ENCODE measurements around the gene PLEKHG3. TPM values are rescaled to one million over a fixed set of nuclear protein-coding genes. Genes with fewer than 3 reads are reported as not detected.

The PLEKHG3 gene
- total and polyA plus RNA-seq, 9 donors, result 17.6 to 34.3 (median 26.9) TPM

DNA sequence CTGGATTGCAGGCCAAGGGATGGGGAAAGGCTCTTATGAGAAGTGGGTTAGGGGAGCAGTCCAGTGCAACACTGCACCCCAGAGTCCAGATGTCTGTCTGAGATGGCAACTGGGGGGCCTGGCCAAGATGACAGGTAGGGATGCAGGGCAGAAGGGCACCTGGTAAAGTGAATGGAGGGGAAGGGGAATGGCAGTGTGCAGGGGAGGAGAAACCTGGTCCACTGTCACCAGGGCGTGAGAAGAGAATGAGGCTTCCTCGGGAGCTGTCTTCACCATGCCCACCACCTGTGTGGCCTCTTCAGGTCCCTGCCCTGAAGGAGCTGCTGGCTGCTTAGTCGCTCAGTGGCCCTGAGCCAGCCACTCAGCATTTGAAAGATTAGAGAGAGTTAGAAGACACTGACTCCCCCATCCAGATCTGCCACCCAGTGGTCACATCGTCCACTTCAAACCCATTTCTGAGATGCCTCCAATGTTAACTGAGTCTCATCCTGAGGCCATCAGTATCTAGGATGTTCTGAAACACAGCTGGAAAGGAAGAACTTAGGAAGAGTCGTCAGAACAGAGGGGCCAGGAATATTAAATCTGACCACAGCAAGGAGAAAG lies 57.3 kb downstream of the PLEKHG3 start:
- Histone ChIP-seq H3K36me3 (ENCODE audit: control insufficient read depth, insufficient read depth, low read length) (peaks cover 23% of the 10 kb centered on the region), H3K9me3 (replicated peaks; ENCODE audit: control insufficient read depth, low read depth, low read length) (no peaks in the 10 kb centered on the region), H3K4me3 (ENCODE audit: low read length) (no peak overlapping the region), H3K4me1 (ENCODE audit: control insufficient read depth, insufficient read depth, low read length) (peaks cover 81% of the 10 kb centered on the region), H3K27me3 (ENCODE audit: control insufficient read depth, insufficient read depth, low read length) (peaks cover 4% of the 10 kb centered on the region), H3K27ac (ENCODE audit: low read length) (peak overlapping the region; percentile 83)
- WGBS (ENCODE audit: insufficient coverage), result 31% methylated on average over 3 of the region's 5 CpGs
- no peak for DNase-seq

DNA sequence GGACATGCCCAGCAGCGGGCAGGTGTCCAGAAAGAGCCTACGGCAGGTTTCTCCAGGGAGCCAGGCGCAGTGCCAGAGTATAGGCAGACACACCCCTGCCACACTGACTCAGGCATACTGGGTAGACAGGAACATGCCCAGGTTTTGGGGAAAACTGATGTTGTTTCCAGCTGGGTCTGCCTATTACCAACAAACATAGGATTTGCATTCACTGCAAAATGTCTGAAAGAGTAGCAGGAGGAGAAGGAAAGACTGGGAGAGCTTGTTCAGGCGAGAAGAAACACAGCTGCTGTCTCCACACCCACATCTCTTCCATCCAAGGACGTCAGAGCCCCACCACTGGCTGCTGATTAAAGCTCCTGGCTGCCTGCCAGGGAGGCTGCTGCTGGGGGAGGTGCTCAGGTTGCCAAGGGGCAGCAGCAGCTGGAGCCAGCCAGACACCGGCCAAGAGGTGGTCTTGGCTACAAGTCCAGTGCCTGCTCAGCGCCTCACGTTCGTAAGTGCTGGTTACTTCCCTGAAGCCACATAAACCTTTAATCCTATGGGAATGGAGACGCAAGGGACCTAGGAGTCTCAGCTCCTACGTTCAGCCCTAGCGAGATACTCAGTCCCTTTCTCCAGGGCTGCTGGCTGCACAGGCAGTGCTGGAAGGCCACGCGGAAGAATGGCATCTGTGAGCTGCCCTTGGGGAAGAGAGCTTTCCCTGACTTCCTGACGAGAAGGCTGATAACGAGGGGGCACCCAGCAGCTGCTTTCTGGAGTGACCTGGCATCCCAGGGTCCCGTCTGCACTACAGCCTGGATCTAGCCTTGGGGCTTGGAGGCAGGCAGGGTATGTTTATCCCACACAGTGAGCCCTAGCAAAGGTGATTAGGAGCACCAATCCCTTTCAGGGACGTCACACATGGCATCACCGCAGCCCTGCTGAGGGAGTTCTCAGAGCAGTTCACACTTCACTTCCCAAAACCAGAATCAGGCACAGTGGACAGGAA lies 58.1 kb downstream of the PLEKHG3 start:
- Histone ChIP-seq H3K4me3 (ENCODE audit: low read length) (no peak overlapping the region), H3K27me3 (ENCODE audit: control insufficient read depth, insufficient read depth, low read length) (peaks cover 4% of the 10 kb centered on the region), H3K9me3 (replicated peaks; ENCODE audit: control insufficient read depth, low read depth, low read length) (no peaks in the 10 kb centered on the region), H3K4me1 (ENCODE audit: control insufficient read depth, insufficient read depth, low read length) (peaks cover 73% of the 10 kb centered on the region), H3K36me3 (ENCODE audit: control insufficient read depth, insufficient read depth, low read length) (peaks cover 23% of the 10 kb centered on the region), H3K27ac (ENCODE audit: low read length) (peak overlapping the region; percentile 83)
- peak; percentile 95 for DNase-seq
- 17% methylated on average over 18 of the region's 19 CpGs for WGBS (ENCODE audit: insufficient coverage)

DNA sequence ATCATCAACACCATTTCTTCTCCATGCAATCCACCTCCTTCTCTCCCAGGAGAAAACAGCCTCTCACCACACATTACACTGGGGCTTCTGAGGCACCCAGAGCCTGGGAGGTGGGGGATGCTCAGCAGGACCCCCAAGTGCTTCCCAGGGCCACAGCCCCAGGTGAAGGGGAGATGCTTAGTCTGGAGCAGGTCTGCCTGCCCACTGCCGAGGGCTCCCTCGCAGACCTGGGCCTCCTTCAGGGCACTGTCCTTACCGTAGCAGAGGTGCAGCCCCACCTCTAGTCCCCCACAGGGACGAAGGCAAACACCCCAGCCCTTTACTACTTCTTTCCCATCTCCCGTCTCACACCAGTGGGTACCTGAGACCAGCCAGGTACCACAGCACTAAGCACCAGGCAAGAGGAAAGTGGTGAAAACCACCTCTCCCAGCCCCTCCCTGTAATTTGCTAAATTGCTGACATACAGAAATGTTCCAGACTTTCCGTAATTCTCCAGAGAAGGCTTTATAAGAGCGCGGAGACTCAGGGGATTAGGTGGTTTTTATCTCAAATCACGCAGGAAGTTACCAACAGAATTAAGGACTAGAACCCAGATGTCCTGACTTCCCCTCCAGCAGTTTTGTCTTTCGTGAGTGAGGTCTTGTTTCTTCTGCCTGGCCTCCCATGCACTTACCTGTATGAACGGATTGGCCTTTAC lies 59.0 kb downstream of the PLEKHG3 start:
- Histone ChIP-seq H3K9me3 (replicated peaks; ENCODE audit: control insufficient read depth, low read depth, low read length) (no peaks in the 10 kb centered on the region), H3K36me3 (ENCODE audit: control insufficient read depth, insufficient read depth, low read length) (peaks cover 23% of the 10 kb centered on the region), H3K4me1 (ENCODE audit: control insufficient read depth, insufficient read depth, low read length) (peaks cover 64% of the 10 kb centered on the region), H3K27ac (ENCODE audit: low read length) (peak overlapping the region; percentile 83), H3K27me3 (ENCODE audit: control insufficient read depth, insufficient read depth, low read length) (peaks cover 4% of the 10 kb centered on the region), H3K4me3 (ENCODE audit: low read length) (no peak overlapping the region)
- WGBS (ENCODE audit: insufficient coverage), result 79% methylated on average over 9 of the region's 11 CpGs
- no peak for DNase-seq

DNA sequence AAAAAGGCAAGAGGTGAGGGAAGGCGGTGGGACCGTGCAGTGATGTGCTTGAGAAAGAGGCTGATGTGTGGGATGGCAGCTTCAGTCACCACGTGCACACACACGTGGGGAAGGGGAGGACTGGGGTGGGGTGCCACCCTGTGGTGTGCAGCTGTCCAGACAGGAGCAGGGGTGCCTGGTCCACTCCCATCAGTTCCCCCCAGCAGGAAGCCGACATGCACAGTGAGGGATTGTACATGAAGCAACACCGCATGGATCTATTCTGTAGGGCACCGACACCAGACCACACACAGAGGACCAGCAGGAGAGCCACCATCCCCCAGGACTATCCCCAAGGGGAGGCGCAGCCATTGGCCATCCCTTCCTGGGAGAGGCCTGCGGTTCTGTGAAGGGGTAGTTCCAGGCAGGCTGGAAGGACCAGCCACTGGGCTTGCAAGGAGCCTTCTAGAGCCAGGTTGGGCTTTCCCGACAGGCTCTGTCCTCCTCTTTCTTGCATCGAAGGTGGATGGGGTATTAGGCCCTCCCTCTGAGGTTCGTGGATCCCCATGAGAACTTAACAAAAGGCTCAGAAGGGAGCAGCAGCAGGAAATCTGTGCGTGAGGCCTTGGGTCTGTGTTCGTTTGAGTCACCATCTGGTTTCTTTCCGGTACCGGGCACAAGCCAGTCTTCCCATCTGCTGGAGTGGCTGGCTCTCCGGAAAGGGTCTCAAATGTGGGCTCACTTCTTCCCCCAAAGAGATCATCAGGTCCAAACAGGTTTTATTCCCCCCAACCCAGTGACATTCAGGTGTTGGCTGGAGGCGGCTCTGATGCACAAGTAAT lies 59.8 kb downstream of the PLEKHG3 start:
- no peak for DNase-seq
- H3K9me3 ChIP-seq (replicated peaks; ENCODE audit: control insufficient read depth, low read depth, low read length), result no peaks in the 10 kb centered on the region
- H3K27ac ChIP-seq (ENCODE audit: low read length), result peak overlapping the region; percentile 70
- peaks cover 4% of the 10 kb centered on the region for H3K27me3 ChIP-seq (ENCODE audit: control insufficient read depth, insufficient read depth, low read length)
- H3K4me1 ChIP-seq (ENCODE audit: control insufficient read depth, insufficient read depth, low read length), result peaks cover 61% of the 10 kb centered on the region
- WGBS (ENCODE audit: insufficient coverage), result 27% methylated on average over 14 of the region's 18 CpGs
- H3K36me3 ChIP-seq (ENCODE audit: control insufficient read depth, insufficient read depth, low read length), result peaks cover 27% of the 10 kb centered on the region
- H3K4me3 ChIP-seq (ENCODE audit: low read length), result no peak overlapping the region

DNA sequence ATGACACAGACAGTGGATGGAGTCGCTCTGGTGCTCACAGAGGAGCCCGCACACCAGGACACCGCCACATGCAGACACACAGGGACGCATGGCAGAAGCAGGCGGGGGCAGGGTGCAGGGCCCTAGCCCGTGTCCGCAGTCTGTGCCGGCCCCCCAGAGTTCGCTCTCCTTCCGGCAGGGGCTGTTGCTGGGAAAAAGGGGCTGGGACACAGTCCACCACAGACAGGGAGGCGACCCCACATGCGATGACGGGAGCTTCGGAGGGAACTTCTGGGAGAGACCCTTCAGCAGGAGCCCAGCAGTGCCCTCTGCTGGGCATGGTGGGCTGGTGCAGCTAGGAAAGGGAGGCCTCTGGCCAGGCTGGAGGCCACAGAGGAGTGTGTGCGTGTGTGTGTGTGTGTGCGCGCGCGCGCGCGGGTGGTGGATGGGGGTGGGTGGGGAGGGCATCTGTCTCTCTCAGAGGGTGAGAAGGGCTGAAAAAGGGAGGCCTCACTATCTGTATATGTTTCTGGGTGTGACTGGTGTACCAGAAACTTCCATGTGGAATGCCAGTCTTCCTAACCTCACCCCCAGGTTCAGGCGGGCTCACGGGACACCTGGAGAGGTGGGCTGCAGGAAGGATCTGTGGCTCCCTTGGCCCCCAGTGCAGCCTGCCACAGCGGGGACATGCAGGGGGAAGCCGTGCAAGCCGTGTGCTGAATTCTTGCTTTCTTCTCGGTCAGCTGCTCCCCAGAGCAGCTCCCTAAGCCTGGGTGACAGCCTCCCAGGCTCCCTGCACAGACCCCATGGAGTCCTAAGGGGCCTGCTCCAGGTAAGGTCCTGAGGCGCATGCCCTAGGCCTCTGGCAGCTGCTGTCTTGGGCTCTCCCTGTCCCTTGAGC lies 60.7 kb downstream of the PLEKHG3 start:
- H3K27ac ChIP-seq (ENCODE audit: low read length), result peak overlapping the region; percentile 70
- DNase-seq, result peak; percentile 89

DNA sequence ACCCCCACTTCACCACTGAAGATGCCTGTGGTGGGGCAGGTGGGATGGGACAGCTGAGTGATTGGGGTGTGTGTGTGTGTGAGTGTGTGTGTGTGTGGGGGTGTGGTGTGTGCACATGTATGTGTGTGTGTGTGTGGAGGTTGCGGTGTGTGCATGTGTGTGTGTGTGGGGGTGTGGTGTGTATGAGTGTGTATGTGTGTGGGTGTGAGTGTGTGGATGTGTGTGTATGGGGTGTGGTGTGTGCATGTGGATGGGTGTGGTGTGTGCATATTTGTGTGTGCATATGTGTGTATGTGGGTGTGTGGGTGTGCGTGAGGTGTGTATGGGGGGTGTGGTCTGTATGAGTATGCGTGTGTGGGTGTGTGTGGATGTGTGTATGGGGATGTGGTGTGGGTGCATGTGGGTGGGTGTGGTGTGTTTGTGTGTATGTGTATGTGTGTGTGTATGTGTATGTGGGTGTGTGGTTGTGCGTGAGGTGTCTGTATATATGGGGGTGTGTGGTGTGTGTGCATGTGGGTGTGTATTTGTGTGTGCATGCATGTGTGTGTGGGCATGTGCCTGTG lies 61.6 kb downstream of the PLEKHG3 start:
- no peak overlapping the region for H3K4me3 ChIP-seq (ENCODE audit: low read length)
- peaks cover 4% of the 10 kb centered on the region for H3K27me3 ChIP-seq (ENCODE audit: control insufficient read depth, insufficient read depth, low read length)
- no peaks in the 10 kb centered on the region for H3K9me3 ChIP-seq (replicated peaks; ENCODE audit: control insufficient read depth, low read depth, low read length)
- peaks cover 46% of the 10 kb centered on the region for H3K4me1 ChIP-seq (ENCODE audit: control insufficient read depth, insufficient read depth, low read length)
- H3K27ac ChIP-seq (ENCODE audit: low read length), result no peak overlapping the region
- no peak for DNase-seq
- peaks cover 37% of the 10 kb centered on the region for H3K36me3 ChIP-seq (ENCODE audit: control insufficient read depth, insufficient read depth, low read length)
- WGBS (ENCODE audit: insufficient coverage), result 100% methylated on average over 3 of the region's 4 CpGs

More for the DNA sequence above, 60.7 kb downstream of the PLEKHG3 start:
- Histone ChIP-seq H3K4me3 (ENCODE audit: low read length) (peak overlapping the region; percentile 9), H3K9me3 (replicated peaks; ENCODE audit: control insufficient read depth, low read depth, low read length) (no peaks in the 10 kb centered on the region), H3K36me3 (ENCODE audit: control insufficient read depth, insufficient read depth, low read length) (peaks cover 34% of the 10 kb centered on the region), H3K4me1 (ENCODE audit: control insufficient read depth, insufficient read depth, low read length) (peaks cover 55% of the 10 kb centered on the region), H3K27me3 (ENCODE audit: control insufficient read depth, insufficient read depth, low read length) (peaks cover 4% of the 10 kb centered on the region)
- 21% methylated on average over 19 of the region's 29 CpGs for WGBS (ENCODE audit: insufficient coverage)

DNA sequence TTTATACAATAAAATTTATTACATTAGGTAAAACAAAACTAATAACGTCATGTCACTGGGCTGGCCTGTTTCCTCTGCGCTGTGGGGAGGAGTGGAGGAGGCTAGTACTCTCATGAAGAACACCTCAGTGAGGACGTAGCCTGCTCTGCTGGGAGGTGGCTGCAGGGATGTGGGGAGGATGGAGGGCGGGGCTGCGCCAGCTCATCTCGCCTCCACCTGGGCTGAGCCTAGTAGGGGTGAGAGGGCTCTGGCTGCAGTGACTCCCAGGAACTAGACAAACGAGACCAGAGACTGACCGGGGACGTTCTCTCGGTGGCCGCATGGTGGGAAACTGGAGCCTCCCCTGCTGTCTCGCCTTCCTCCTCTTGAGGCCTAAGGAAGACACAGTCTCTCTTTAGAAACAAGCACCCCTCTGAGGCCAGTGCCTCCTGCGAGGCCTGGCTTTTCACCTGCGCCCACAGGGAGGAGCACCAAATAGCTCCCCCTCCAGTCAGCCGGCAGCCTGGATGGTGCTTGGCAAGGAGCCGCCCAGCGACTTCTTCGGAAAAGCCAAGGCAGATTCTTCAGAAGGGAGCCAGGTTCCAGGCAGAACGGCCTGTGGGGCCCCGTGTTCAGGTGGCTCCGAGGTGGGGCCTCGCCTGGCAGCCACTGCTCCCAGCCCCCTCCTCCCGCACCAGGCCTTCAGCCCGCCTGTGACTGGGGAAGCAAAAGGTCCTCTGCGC lies 62.4 kb downstream of the PLEKHG3 start:
- WGBS (ENCODE audit: insufficient coverage), result 67% methylated on average over 21 of the region's 25 CpGs

DNA sequence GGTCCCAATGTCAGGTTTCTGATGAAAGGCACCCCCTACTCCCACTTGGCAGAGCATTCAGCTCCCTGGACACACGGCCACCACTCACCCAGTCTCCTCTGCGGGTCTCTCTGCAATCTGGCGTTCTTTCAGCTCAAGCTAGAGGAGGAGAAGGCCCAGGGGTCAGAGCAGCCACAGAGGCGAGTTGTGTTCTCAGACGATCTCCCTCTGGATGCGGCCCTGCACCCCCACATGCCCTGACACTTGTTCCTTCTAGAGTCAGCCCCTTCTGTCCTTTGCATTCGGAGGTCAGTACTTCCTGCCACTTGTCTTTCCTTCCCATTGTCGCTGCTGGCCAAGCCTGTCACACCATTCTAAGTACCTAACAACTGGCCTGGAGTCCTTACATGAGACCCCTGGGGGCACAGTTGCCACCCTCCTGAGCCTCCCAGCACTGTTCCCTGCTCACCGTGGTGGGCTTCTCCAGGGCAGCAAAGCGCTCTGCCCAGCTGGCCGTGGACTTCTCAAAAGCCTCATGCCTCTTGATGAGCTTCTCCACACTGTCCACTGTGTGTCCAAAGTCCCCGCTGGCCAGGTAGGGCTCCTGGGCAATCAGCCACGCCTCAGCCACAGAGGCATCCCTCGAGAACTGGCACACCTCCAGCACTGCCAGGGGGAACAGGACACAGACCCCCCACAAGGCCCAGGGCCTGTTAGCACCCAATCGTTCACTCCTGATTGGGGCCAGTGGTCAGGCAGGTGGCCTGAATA lies 63.2 kb downstream of the PLEKHG3 start:
- no peak for DNase-seq
- Histone ChIP-seq H3K27ac (ENCODE audit: low read length) (no peak overlapping the region), H3K4me1 (ENCODE audit: control insufficient read depth, insufficient read depth, low read length) (peaks cover 30% of the 10 kb centered on the region), H3K36me3 (ENCODE audit: control insufficient read depth, insufficient read depth, low read length) (peaks cover 50% of the 10 kb centered on the region), H3K4me3 (ENCODE audit: low read length) (no peak overlapping the region), H3K27me3 (ENCODE audit: control insufficient read depth, insufficient read depth, low read length) (peaks cover 4% of the 10 kb centered on the region), H3K9me3 (replicated peaks; ENCODE audit: control insufficient read depth, low read depth, low read length) (no peaks in the 10 kb centered on the region)
- 77% methylated on average over 15 of the region's 15 CpGs for WGBS (ENCODE audit: insufficient coverage)

More for the DNA sequence above, 62.4 kb downstream of the PLEKHG3 start:
- no peak for DNase-seq
- H3K4me1 ChIP-seq (ENCODE audit: control insufficient read depth, insufficient read depth, low read length), result peaks cover 38% of the 10 kb centered on the region
- peaks cover 4% of the 10 kb centered on the region for H3K27me3 ChIP-seq (ENCODE audit: control insufficient read depth, insufficient read depth, low read length)
- no peak overlapping the region for H3K27ac ChIP-seq (ENCODE audit: low read length)
- peaks cover 42% of the 10 kb centered on the region for H3K36me3 ChIP-seq (ENCODE audit: control insufficient read depth, insufficient read depth, low read length)
- no peaks in the 10 kb centered on the region for H3K9me3 ChIP-seq (replicated peaks; ENCODE audit: control insufficient read depth, low read depth, low read length)
- H3K4me3 ChIP-seq (ENCODE audit: low read length), result no peak overlapping the region
